ENCODE data around the gene INPP5F.

DNA sequence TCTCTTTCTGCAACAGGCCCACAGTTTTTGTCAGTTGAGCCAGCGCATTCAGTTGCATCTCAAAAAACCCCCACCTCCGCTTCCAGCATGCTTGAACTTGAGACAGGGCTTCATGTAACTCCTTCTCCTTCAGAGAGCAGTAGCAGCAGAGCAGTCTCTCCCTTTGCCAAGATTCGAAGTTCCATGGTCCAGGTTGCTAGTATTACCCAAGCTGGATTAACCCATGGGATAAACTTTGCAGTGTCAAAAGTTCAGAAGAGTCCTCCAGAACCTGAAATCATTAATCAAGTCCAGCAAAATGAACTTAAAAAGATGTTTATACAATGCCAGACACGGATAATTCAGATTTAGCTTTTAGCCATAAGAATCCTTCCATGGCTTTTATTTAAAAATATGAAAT, 101.6 kb downstream of the INPP5F start:
- TF ChIP-seq, protein P1, sequence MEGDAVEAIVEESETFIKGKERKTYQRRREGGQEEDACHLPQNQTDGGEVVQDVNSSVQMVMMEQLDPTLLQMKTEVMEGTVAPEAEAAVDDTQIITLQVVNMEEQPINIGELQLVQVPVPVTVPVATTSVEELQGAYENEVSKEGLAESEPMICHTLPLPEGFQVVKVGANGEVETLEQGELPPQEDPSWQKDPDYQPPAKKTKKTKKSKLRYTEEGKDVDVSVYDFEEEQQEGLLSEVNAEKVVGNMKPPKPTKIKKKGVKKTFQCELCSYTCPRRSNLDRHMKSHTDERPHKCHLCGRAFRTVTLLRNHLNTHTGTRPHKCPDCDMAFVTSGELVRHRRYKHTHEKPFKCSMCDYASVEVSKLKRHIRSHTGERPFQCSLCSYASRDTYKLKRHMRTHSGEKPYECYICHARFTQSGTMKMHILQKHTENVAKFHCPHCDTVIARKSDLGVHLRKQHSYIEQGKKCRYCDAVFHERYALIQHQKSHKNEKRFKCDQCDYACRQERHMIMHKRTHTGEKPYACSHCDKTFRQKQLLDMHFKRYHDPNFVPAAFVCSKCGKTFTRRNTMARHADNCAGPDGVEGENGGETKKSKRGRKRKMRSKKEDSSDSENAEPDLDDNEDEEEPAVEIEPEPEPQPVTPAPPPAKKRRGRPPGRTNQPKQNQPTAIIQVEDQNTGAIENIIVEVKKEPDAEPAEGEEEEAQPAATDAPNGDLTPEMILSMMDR (IDR thresholded peaks at IDR 0.05 in 8 of 11, conservative IDR thresholded peaks at IDR 0.05 in 3 of 11): no peak
- TF ChIP-seq POLR2AphosphoS5 (IDR thresholded peaks at IDR 0.05): no peak

Measured in spleen (tissue), 7 donors.